ENCODE results near the gene HIPK2. TPM values are rescaled to one million over a fixed set of nuclear protein-coding genes. Genes with fewer than 3 reads are reported as not detected.

The HIPK2 gene
- total and polyA plus RNA-seq, 2 of the 4 experiments (the other 2 are of a cell fraction) = 22.0 to 27.1 TPM

- peaks cover 96% of the 10 kb centered on the region for H4K20me1 ChIP-seq (ENCODE audit: insufficient read depth, low read length)
- TF ChIP-seq CEBPB (IDR thresholded peaks at IDR 0.05; ENCODE audit: low read depth, low read length) (no peak), SMC3 (IDR thresholded peaks at IDR 0.05; ENCODE audit: low read depth, low read length) (no peak), RCOR1 (IDR thresholded peaks at IDR 0.05; ENCODE audit: insufficient replicate concordance, low read length) (no peak)
- peak overlapping the region; percentile 24; the same call in 1 of the 2 replicates for H4K91ac ChIP-seq (ENCODE audit: insufficient read depth, low read depth, low read length)
- no peaks in the 10 kb centered on the region for H3K9me3 ChIP-seq (ENCODE audit: control insufficient read depth, insufficient read depth, low read length)
- no peak overlapping the region for H2BK15ac ChIP-seq (ENCODE audit: low read depth, low read length)
- no peak for ATAC-seq (ENCODE audit: low read depth)
- H3K79me1 ChIP-seq (ENCODE audit: low read depth in 1 of 2, low read length in 2 of 2) = peaks cover 72 to 98% of the 10 kb centered on the region in 2 experiments
- no peak overlapping the region for H2BK5ac ChIP-seq (ENCODE audit: low read depth, low read length, poor library complexity, severe bottlenecking)
- no peak overlapping the region for H3K4me2 ChIP-seq (ENCODE audit: low read depth, low read length)
- no peak overlapping the region for H3K56ac ChIP-seq (ENCODE audit: extremely low read depth, insufficient read depth, low read length)
- peaks cover 51% of the 10 kb centered on the region for H3K9me1 ChIP-seq (ENCODE audit: insufficient read depth, low read length)
- peaks cover 67% of the 10 kb centered on the region for H3K36me3 ChIP-seq (ENCODE audit: control insufficient read depth, insufficient read depth, low read length)
- peak overlapping the region; percentile 50; the same call in 1 of the 2 replicates for H2AK5ac ChIP-seq (ENCODE audit: low read depth, low read length)
- BruUV-seq (replicated peaks) = no TSS peak
- intact Hi-C loops (cut with micrococcal nuclease) = no loop called here
- H2BK20ac ChIP-seq (ENCODE audit: low read depth, low read length) = no peak overlapping the region
- peak overlapping the region; percentile 37 for H2AK9ac ChIP-seq (replicated peaks; ENCODE audit: low read depth, low read length, poor library complexity)
- H3K18ac ChIP-seq (ENCODE audit: low read depth, low read length) = no peak overlapping the region
- peaks cover 32% of the 10 kb centered on the region for H3K4me1 ChIP-seq (ENCODE audit: control insufficient read depth, insufficient read depth, low read length)
- H3K27ac ChIP-seq (ENCODE audit: insufficient read depth, low read length) = no peak overlapping the region
- no peak overlapping the region; the same call in 1 of the 2 replicates for H3K4ac ChIP-seq (ENCODE audit: low read depth, low read length)
- H3K14ac ChIP-seq (replicated peaks; ENCODE audit: low read depth, low read length) = no peak overlapping the region
- H2AFZ ChIP-seq (replicated peaks; ENCODE audit: low read length, poor library complexity) = peak overlapping the region; percentile 8
- no peak overlapping the region for H4K5ac ChIP-seq (ENCODE audit: low read depth, low read length)
- POLR2A ChIA-PET (ENCODE audit: unreplicated experiment) = no interaction called here
- H3K9ac ChIP-seq (ENCODE audit: low read depth, low read length) = no peak overlapping the region
- no peak for DNase-seq
- H3K23ac ChIP-seq (ENCODE audit: low read depth, low read length) = no peak overlapping the region
- H2BK120ac ChIP-seq (ENCODE audit: low read depth, low read length) = no peak overlapping the region
- no peaks in the 10 kb centered on the region for H3K27me3 ChIP-seq (ENCODE audit: control insufficient read depth, insufficient read depth, low read length)
- H3K4me3 ChIP-seq (ENCODE audit: insufficient read depth, low read depth, low read length) = no peak overlapping the region
- CTCF ChIA-PET = no interaction called here
- no peak overlapping the region for H4K8ac ChIP-seq (ENCODE audit: low read depth in 2 of 2, low read length in 2 of 2)
- WGBS, 2 experiments (ENCODE audit: extremely low coverage in 2 of 2, insufficient read length in 1 of 2) = 86% methylated on average over 15 of the region's 18 CpGs; no CpG with 5 or more reads in 1 of the 2 experiments
- dilution Hi-C loops (cut with HindIII; ENCODE audit: low sequenced_read_pairs, unreplicated experiment) = no loop called here
- in situ Hi-C loops (cut with MboI; ENCODE audit: low sequenced_read_pairs) = no loop called here
Observed at GRCh38 chr7:139699640-139700504, 77.9 kb downstream of the HIPK2 start.

Data from IMR-90 (cell line).